ENCODE measurements around the gene MEPE. TPM values are rescaled to one million over a fixed set of nuclear protein-coding genes. Genes with fewer than 3 reads are reported as not detected.

Gene MEPE
- total RNA-seq: not detected

- no peak for ATAC-seq (ENCODE audit: low read depth)
- no peak within 1 kb of the TSS for H3K27ac Mint-ChIP-seq
- DNase-seq: no peak
- peaks cover 24% of the 10 kb centered on the region for H3K27me3 Mint-ChIP-seq
- no peaks in the 10 kb centered on the region for H3K36me3 Mint-ChIP-seq
- no peaks in the 10 kb centered on the region for H3K9me3 Mint-ChIP-seq
- no peak within 1 kb of the TSS for H3K4me3 Mint-ChIP-seq
- POLR2A ChIA-PET: no interaction called here
- H3K4me1 Mint-ChIP-seq: no peaks in the 10 kb centered on the region
Observed at GRCh38 chr4:87832669-87833068, at the start of gene MEPE. Gene MEPE, plus strand, starts transcription at chr4:87832969. Its CDS starts 1,746 bp downstream, at chr4:87834715.

GRCh38 chr4:87783781-87784180 is 49.0 kb upstream of the MEPE start:
- no peak for ATAC-seq (ENCODE audit: low read depth)
- Mint-ChIP-seq H3K9me3 (no peaks in the 10 kb centered on the region), H3K27me3 (no peaks in the 10 kb centered on the region), H3K27ac (no peak overlapping the region), H3K4me1 (no peaks in the 10 kb centered on the region), H3K4me3 (no peak overlapping the region), H3K36me3 (no peaks in the 10 kb centered on the region)
- POLR2A ChIA-PET: no interaction called here
- no peak for DNase-seq

GRCh38 chr4:87785731-87786509 is 46.8 kb upstream of the MEPE start:
- no peaks in the 10 kb centered on the region for H3K4me1 Mint-ChIP-seq
- no peak for DNase-seq
- H3K9me3 Mint-ChIP-seq: no peaks in the 10 kb centered on the region
- ATAC-seq (ENCODE audit: low read depth): no peak
- POLR2A ChIA-PET: no interaction called here
- no peaks in the 10 kb centered on the region for H3K27me3 Mint-ChIP-seq
- no peak overlapping the region for H3K4me3 Mint-ChIP-seq
- no peaks in the 10 kb centered on the region for H3K36me3 Mint-ChIP-seq
- H3K27ac Mint-ChIP-seq: no peak overlapping the region

GRCh38 chr4:87799301-87800113 is 33.3 kb upstream of the MEPE start, which contains the start of gene IBSP:
Gene IBSP, plus strand, starts transcription at chr4:87799554. Its CDS starts 2,808 bp downstream, at chr4:87802362.
- DNase-seq (no peak), ATAC-seq (ENCODE audit: low read depth) (no peak)
- Mint-ChIP-seq H3K4me3 (no peak within 1 kb of the TSS), H3K4me1 (no peaks in the 10 kb centered on the region), H3K9me3 (no peaks in the 10 kb centered on the region), H3K36me3 (no peaks in the 10 kb centered on the region), H3K27ac (no peak within 1 kb of the TSS), H3K27me3 (no peaks in the 10 kb centered on the region)
- POLR2A ChIA-PET: no interaction called here

GRCh38 chr4:87802858-87803257 is 29.9 kb upstream of the MEPE start:
- DNase-seq (no peak), ATAC-seq (ENCODE audit: low read depth) (no peak)
- POLR2A ChIA-PET: no interaction called here
- H3K4me3 Mint-ChIP-seq: no peak overlapping the region
- no peaks in the 10 kb centered on the region for H3K4me1 Mint-ChIP-seq
- no peak overlapping the region for H3K27ac Mint-ChIP-seq
- H3K27me3 Mint-ChIP-seq: no peaks in the 10 kb centered on the region
- no peaks in the 10 kb centered on the region for H3K36me3 Mint-ChIP-seq
- no peaks in the 10 kb centered on the region for H3K9me3 Mint-ChIP-seq

- DNase-seq (no peak), ATAC-seq (ENCODE audit: low read depth) (no peak)
- H3K4me1 Mint-ChIP-seq: no peaks in the 10 kb centered on the region
- H3K36me3 Mint-ChIP-seq: no peaks in the 10 kb centered on the region
- POLR2A ChIA-PET: no interaction called here
- no peaks in the 10 kb centered on the region for H3K9me3 Mint-ChIP-seq
- no peak overlapping the region for H3K27ac Mint-ChIP-seq
- H3K4me3 Mint-ChIP-seq: no peak overlapping the region
- no peaks in the 10 kb centered on the region for H3K27me3 Mint-ChIP-seq
Observed at GRCh38 chr4:87803421-87803820, 29.3 kb upstream of the MEPE start.

- POLR2A ChIA-PET: no interaction called here
- no peaks in the 10 kb centered on the region for H3K27me3 Mint-ChIP-seq
- H3K4me1 Mint-ChIP-seq: no peaks in the 10 kb centered on the region
- no peak overlapping the region for H3K27ac Mint-ChIP-seq
- DNase-seq (no peak), ATAC-seq (ENCODE audit: low read depth) (no peak)
- H3K9me3 Mint-ChIP-seq: no peaks in the 10 kb centered on the region
- no peak overlapping the region for H3K4me3 Mint-ChIP-seq
- no peaks in the 10 kb centered on the region for H3K36me3 Mint-ChIP-seq
Observed at GRCh38 chr4:87804871-87805270, 27.9 kb upstream of the MEPE start.

GRCh38 chr4:87805971-87806370 is 26.8 kb upstream of the MEPE start:
- Mint-ChIP-seq H3K27me3 (no peaks in the 10 kb centered on the region), H3K9me3 (no peaks in the 10 kb centered on the region), H3K4me3 (no peak overlapping the region), H3K36me3 (no peaks in the 10 kb centered on the region), H3K4me1 (no peaks in the 10 kb centered on the region), H3K27ac (no peak overlapping the region)
- DNase-seq (no peak), ATAC-seq (ENCODE audit: low read depth) (no peak)
- POLR2A ChIA-PET: no interaction called here

- no peak overlapping the region for H3K4me3 Mint-ChIP-seq
- no peak overlapping the region for H3K27ac Mint-ChIP-seq
- no peak for ATAC-seq (ENCODE audit: low read depth)
- H3K27me3 Mint-ChIP-seq: no peaks in the 10 kb centered on the region
- H3K36me3 Mint-ChIP-seq: no peaks in the 10 kb centered on the region
- DNase-seq: no peak
- no peaks in the 10 kb centered on the region for H3K4me1 Mint-ChIP-seq
- H3K9me3 Mint-ChIP-seq: no peaks in the 10 kb centered on the region
- POLR2A ChIA-PET: no interaction called here
Observed at GRCh38 chr4:87806520-87806919, 26.2 kb upstream of the MEPE start.

- Mint-ChIP-seq H3K27ac (no peak overlapping the region), H3K4me1 (no peaks in the 10 kb centered on the region), H3K4me3 (no peak overlapping the region), H3K36me3 (no peaks in the 10 kb centered on the region), H3K27me3 (no peaks in the 10 kb centered on the region), H3K9me3 (no peaks in the 10 kb centered on the region)
- POLR2A ChIA-PET: no interaction called here
- no peak for DNase-seq
- no peak for ATAC-seq (ENCODE audit: low read depth)
Observed at GRCh38 chr4:87807402-87807801, 25.4 kb upstream of the MEPE start.

GRCh38 chr4:87811977-87812376 is 20.8 kb upstream of the MEPE start:
- Mint-ChIP-seq H3K36me3 (no peaks in the 10 kb centered on the region), H3K27ac (no peak overlapping the region), H3K9me3 (peaks cover 2% of the 10 kb centered on the region), H3K4me3 (no peak overlapping the region), H3K4me1 (no peaks in the 10 kb centered on the region), H3K27me3 (peaks cover 7% of the 10 kb centered on the region)
- ATAC-seq (ENCODE audit: low read depth) (no peak), DNase-seq (no peak)
- POLR2A ChIA-PET: no interaction called here

GRCh38 chr4:87819281-87819919 is 13.4 kb upstream of the MEPE start:
- ATAC-seq (ENCODE audit: low read depth) (no peak), DNase-seq (no peak)
- no peak overlapping the region for H3K27ac Mint-ChIP-seq
- H3K4me1 Mint-ChIP-seq: no peaks in the 10 kb centered on the region
- no peaks in the 10 kb centered on the region for H3K36me3 Mint-ChIP-seq
- POLR2A ChIA-PET: no interaction called here
- no peak overlapping the region for H3K4me3 Mint-ChIP-seq
- no peaks in the 10 kb centered on the region for H3K9me3 Mint-ChIP-seq
- H3K27me3 Mint-ChIP-seq: peaks cover 15% of the 10 kb centered on the region

GRCh38 chr4:87823200-87823599 is 9.6 kb upstream of the MEPE start:
- POLR2A ChIA-PET: no interaction called here
- DNase-seq: no peak
- no peaks in the 10 kb centered on the region for H3K9me3 Mint-ChIP-seq

GRCh38 chr4:87823724-87824123 is 9.0 kb upstream of the MEPE start:
- Mint-ChIP-seq H3K9me3 (no peaks in the 10 kb centered on the region), H3K27ac (no peak overlapping the region), H3K4me3 (no peak overlapping the region), H3K4me1 (no peaks in the 10 kb centered on the region), H3K36me3 (no peaks in the 10 kb centered on the region), H3K27me3 (peaks cover 14% of the 10 kb centered on the region)
- ATAC-seq (ENCODE audit: low read depth) (no peak), DNase-seq (no peak)
- POLR2A ChIA-PET: no interaction called here

More at GRCh38 chr4:87823200-87823599, 9.6 kb upstream of the MEPE start:
- H3K27me3 Mint-ChIP-seq: peaks cover 10% of the 10 kb centered on the region
- ATAC-seq (ENCODE audit: low read depth): no peak
- H3K4me3 Mint-ChIP-seq: no peak overlapping the region
- no peaks in the 10 kb centered on the region for H3K36me3 Mint-ChIP-seq
- no peak overlapping the region for H3K27ac Mint-ChIP-seq
- no peaks in the 10 kb centered on the region for H3K4me1 Mint-ChIP-seq

Data from activated naive CD8-positive, alpha-beta T cell treated with anti-CD3 and anti-CD28 coated beads, Interleukin-2, amount 10 ng/mL, durations not matched to agents 7 days and 5 days (primary cell).